Gastroesophageal sphincter (tissue), 3 donors: ENCODE results near the gene SUSD6.

Source experiments
- CTCF ChIP-seq, 4 experiments: fragments of 200-600 bp in 2 of 4; fragments of 450-650 bp in 2 of 4; sonication (generic) in 1 of 4; IDR thresholded peaks; one replicate each; pipeline ENCODE4 v1.5.1; 2017 to 2019; ENCODE audit warnings: antibody characterized with exemption in 4 of 4, mild to moderate bottlenecking in 2 of 4, moderate library complexity in 2 of 4
- EP300 ChIP-seq: sonication (generic); formaldehyde crosslinking; IDR thresholded peaks from one replicate; pipeline ENCODE4 v1.6.1; 2017; ENCODE audit warnings: antibody characterized with exemption, mild to moderate bottlenecking

DNA sequence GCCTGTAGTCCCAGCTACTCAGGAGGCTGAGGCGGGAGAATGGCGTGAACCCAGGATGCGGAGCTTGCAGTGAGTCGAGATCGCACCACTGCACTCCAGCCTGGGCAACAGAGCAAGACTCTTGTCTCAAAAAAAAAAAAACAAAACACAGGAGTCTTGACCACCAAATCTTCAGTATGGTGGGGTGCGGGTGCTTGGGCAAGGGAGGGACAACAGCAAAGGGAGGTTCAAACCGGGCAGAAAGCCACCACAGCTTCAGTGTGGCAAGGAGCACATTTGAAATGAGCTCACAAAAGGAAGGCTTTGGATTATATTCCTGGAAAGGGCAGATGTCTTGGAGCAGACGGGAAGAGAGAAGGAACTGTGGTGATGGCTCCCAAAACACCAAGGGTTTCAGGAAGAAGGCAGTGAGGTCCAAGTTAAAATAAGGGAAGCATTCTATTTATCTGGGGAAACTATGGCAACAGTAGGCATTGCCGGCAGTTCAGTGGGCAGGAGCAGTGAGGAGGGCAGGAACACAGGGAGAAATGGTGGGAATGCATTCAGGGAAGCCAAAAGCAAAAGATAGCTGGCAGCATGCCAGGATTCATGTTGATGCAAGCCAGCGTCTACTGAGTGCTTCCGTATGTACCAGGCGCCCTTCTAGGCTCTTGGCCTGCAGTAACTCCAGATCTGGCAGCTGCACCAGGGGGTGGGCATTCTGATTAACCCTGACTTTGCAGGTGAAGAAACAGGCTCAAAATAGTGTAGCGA lies 104.5 kb downstream of the SUSD6 start:
- no peak for TF ChIP-seq EP300
- no peak for TF ChIP-seq CTCF (IDR thresholded peaks at IDR 0.05)
